Coronary artery (tissue), 2 donors: ENCODE results near the gene PPARD.

ENCODE experiments used
- DNase-seq: peaks from one replicate; pipeline ENCODE4 v3.0.0-alpha.2; 2017; ENCODE audit warnings: low spot score
- H3K27ac ChIP-seq, 2 donors: fragments of 200-600 bp; sonication (generic); one replicate each; pipeline ENCODE4 v1.5.1; 2016 to 2019
- H3K4me3 ChIP-seq: fragments of 200-600 bp; sonication (generic); 2 replicates; pipeline ENCODE4 v1.5.1; 2016; ENCODE audit warnings: mild to moderate bottlenecking, moderate library complexity
- TF ChIP-seq, protein P1 (sequence below): fragments of 200-600 bp; sonication (generic); IDR thresholded peaks from one replicate; pipeline ENCODE4 v1.5.1; 2019; ENCODE audit warnings: antibody characterized with exemption

The PPARD gene

DNA sequence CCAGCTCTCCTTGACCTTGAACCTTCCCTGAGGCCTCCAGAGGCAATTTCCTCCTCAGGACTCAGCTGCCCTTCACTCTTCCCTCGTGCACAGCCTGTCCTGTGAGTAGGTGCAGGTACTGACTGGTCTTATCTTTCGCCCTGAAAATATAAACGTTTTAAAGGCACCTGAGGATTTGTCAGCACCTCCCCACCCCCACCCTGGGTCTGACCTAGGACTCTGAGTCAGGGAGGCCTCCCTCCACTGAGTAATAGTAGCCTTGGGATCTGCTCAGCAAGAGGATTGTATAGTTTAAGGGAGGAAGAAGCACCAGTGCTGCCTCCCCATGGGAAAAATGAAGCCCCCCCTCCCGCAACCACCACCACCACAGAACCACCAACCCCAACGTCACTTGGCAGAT lies 54.6 kb downstream of the PPARD start:
- no peak overlapping the region for H3K4me3 ChIP-seq
- no peak overlapping the region for H3K27ac ChIP-seq
- DNase-seq: no peak
- TF ChIP-seq, protein P1, sequence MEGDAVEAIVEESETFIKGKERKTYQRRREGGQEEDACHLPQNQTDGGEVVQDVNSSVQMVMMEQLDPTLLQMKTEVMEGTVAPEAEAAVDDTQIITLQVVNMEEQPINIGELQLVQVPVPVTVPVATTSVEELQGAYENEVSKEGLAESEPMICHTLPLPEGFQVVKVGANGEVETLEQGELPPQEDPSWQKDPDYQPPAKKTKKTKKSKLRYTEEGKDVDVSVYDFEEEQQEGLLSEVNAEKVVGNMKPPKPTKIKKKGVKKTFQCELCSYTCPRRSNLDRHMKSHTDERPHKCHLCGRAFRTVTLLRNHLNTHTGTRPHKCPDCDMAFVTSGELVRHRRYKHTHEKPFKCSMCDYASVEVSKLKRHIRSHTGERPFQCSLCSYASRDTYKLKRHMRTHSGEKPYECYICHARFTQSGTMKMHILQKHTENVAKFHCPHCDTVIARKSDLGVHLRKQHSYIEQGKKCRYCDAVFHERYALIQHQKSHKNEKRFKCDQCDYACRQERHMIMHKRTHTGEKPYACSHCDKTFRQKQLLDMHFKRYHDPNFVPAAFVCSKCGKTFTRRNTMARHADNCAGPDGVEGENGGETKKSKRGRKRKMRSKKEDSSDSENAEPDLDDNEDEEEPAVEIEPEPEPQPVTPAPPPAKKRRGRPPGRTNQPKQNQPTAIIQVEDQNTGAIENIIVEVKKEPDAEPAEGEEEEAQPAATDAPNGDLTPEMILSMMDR: no peak

DNA sequence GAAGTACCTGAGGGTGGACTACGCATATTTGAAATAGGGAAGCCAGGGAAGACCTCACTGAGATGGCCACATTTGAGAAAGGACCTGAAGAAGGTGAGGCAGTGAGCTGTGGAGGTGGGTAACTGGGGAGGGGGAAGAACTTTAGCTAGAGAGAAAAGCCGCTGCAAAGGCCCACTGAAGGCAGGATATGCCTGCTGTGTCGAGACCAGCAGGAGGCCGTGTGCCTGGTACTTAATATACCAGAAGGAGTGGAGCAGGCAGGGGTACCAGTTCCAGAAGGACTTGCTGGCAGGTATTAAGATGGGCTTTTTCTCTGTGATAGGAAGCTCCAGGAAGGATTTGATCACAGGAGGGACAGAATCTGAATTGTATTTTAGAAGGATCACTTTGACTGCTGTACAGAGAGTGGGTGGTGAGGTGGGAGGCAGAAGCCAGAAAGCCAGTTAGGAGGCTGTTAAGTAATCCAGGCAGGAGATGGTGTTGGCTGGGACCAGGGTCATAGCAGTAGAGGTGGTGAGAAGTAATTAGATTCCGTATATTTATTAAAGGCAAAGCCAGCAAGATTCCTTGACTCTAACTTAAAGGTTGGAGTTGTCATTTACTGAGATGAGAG lies 55.6 kb downstream of the PPARD start:
- TF ChIP-seq, protein P1: no peak
- DNase-seq: no peak
- H3K4me3 ChIP-seq: no peak overlapping the region
- H3K27ac ChIP-seq: no peak overlapping the region

DNA sequence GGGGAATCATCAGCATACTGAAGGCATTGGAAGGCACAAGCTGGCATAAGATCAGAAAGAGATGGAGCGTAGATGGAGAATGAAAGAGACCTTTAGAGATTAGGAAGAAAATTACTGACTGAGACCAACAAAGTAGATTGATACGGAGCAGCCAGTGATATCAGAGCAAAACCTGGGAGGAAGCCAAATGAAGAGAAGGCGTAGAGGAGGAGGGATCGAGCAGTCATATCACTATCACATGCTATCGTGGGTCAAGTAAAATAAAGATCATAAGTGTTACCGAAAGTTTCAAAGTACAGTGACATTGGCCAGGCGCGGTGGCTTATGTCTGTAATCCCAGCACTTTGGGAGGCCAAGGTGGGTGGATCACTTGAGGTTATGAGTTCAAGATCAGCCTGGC lies 56.2 kb downstream of the PPARD start:
- Histone ChIP-seq H3K4me3 (no peak overlapping the region), H3K27ac (no peak overlapping the region)
- DNase-seq: no peak
- TF ChIP-seq, protein P1: no peak

DNA sequence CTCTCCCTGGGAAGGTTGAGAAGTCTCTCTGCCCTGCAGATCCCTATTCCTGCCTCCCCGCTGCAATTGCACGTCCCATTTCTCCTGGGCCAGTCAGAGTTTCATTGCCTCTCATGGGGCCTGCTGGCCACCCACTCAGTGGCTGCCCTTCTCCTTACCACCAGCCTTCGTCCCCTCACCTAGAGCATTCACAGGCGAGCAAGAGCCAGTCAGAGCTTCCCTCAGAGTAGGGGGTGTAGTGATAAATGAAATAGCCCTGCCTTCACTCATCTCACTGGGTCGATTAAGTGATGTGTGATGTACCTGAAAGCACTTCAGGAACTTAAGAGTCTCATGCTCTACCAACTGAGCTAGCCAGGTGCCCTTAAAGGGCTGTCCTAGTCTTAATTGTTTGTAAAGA lies 57.8 kb downstream of the PPARD start:
- Histone ChIP-seq H3K4me3 (no peak overlapping the region), H3K27ac (no peak overlapping the region)
- TF ChIP-seq, protein P1: no peak
- no peak for DNase-seq

DNA sequence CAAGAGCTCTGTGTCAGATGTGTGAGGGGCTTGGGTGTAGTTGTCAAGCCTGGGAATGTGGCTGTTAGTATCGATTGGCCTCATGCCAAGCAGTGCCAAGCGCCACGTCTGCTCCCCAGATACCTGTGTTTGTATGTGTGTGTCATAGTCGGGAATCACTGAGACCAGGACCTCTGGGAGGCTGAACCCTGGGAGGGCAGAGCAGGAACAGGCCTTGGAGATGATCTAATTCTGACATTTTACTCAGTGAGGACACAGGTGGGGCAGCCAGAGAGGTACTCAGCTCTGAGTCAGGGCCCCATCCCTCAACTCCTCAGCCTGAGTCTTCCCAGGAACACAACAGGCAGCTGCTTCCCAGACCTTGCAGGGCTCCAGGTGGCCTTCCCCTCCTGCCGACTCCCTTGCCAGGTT lies 58.5 kb downstream of the PPARD start:
- no peak overlapping the region for H3K4me3 ChIP-seq
- TF ChIP-seq, protein P1: no peak
- no peak overlapping the region for H3K27ac ChIP-seq
- no peak for DNase-seq

DNA sequence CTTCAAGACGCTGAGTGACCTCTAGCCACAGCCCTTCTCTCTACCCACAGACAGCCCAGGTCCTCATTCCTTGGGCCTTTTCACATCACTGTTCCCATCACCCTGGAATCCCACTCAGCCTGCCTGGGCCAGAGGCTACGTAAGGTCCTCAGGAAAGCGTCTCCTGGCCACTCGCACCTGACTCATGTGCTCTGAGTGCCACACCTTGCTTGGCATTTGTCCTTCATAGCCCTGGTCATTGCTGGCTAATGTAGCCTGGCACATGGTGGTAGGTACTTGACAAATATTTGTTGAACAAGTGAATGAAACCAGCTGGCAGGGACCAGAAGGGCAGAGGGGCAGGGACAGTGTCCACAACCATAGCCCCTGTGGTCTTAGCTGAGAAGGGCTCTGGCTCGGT lies 59.2 kb downstream of the PPARD start:
- no peak overlapping the region for H3K4me3 ChIP-seq
- DNase-seq: no peak
- TF ChIP-seq, protein P1: no peak
- no peak overlapping the region for H3K27ac ChIP-seq

DNA sequence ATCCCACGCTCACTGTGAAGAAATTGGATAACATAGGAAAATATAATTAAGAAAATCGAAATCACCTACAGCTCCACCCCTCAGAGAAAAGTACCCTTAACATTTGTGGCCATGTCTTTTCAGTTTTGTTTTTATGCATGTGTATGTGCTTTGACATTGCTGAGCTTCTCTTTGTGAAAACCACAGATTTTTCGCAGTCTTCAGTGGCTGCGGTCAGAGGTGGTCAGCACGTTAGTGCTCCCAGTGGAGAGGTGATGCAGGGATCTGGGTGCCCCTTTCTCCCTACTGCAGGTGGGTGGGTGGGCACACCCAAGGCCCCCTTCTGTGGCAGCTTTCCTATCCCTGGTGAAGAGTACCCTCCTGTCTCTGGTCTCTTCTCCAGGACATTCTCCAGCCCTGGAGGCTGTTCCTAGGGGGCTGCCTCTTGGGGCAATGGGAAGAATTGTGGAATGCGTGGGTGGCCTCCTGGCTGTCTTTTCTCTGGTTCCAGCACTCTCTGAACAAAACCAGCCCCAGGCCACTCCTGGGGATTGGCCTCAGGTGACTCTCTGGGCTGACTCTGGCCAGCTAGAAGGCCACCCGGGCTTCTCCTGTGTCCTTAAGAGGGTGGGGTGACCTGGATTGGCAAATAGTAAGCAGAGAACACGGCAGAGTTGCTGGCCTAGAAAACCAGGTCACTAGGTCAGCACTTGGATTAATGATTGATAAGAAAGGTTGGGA lies 59.9 kb downstream of the PPARD start:
- TF ChIP-seq, protein P1: no peak
- DNase-seq: no peak
- H3K27ac ChIP-seq: no peak overlapping the region
- H3K4me3 ChIP-seq: no peak overlapping the region
